AG09309 (cell line): ENCODE results near the gene SNAI3.

ENCODE experiments used
- DNase-seq: peaks from one replicate; pipeline ENCODE4 v3.0.0-alpha.2; 2010; ENCODE audit warnings: low read depth
- H3K4me3 ChIP-seq: 2 replicates; pipeline ENCODE4 v1.5.1; 2011; ENCODE audit warnings: mild to moderate bottlenecking, low read depth, low read length, moderate library complexity; ENCODE audit not compliant: control insufficient read depth
- TF ChIP-seq, protein P1 (sequence below): IDR thresholded peaks from 2 replicates; pipeline ENCODE4 v1.5.1; 2011; ENCODE audit warnings: mild to moderate bottlenecking, low read depth, low read length, inconsistent platforms; ENCODE audit not compliant: insufficient read depth, control insufficient read depth; ENCODE audit errors: missing control alignments

The SNAI3 gene

DNA sequence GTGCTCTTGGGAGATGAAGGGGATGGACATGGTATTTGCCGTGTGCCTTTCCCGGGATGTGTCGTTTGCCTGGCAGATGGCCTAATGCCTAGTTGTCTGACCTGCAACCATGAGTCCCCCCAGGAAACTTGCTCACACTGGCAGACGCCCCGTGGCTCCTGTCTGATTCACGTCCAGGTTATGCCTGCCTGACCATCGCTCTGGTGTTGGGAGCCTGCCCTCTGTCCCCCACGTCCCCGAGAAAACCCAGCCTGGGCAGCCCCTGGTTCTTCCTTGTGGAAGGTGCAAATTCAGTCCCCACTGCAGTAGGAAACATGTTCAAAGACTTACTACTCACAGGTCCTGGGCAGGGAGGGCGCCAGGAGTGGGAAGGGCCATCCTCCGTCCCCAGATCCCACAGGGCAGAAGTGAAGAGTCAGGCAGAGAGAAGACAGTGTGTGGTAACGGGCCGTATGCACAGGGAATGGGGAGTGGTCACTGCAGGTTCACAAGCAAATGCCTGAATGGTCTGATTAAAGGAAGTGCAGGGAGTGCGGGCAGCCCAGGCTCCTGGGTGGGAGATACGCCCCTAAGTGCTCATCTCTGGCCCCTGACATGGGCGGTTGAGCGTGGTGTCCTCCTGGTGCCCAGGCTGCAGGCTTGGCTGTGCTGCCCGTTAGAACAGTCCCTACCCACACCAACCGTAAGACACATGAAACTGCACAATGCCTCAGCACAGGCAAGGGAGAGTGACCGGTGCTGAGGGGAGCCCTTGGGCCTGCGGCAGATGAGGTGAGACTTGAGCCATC, 4.2 kb upstream of the SNAI3 start:
- H3K4me3 ChIP-seq = no peak overlapping the region
- TF ChIP-seq, protein P1, sequence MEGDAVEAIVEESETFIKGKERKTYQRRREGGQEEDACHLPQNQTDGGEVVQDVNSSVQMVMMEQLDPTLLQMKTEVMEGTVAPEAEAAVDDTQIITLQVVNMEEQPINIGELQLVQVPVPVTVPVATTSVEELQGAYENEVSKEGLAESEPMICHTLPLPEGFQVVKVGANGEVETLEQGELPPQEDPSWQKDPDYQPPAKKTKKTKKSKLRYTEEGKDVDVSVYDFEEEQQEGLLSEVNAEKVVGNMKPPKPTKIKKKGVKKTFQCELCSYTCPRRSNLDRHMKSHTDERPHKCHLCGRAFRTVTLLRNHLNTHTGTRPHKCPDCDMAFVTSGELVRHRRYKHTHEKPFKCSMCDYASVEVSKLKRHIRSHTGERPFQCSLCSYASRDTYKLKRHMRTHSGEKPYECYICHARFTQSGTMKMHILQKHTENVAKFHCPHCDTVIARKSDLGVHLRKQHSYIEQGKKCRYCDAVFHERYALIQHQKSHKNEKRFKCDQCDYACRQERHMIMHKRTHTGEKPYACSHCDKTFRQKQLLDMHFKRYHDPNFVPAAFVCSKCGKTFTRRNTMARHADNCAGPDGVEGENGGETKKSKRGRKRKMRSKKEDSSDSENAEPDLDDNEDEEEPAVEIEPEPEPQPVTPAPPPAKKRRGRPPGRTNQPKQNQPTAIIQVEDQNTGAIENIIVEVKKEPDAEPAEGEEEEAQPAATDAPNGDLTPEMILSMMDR = no peak
- no peak for DNase-seq

DNA sequence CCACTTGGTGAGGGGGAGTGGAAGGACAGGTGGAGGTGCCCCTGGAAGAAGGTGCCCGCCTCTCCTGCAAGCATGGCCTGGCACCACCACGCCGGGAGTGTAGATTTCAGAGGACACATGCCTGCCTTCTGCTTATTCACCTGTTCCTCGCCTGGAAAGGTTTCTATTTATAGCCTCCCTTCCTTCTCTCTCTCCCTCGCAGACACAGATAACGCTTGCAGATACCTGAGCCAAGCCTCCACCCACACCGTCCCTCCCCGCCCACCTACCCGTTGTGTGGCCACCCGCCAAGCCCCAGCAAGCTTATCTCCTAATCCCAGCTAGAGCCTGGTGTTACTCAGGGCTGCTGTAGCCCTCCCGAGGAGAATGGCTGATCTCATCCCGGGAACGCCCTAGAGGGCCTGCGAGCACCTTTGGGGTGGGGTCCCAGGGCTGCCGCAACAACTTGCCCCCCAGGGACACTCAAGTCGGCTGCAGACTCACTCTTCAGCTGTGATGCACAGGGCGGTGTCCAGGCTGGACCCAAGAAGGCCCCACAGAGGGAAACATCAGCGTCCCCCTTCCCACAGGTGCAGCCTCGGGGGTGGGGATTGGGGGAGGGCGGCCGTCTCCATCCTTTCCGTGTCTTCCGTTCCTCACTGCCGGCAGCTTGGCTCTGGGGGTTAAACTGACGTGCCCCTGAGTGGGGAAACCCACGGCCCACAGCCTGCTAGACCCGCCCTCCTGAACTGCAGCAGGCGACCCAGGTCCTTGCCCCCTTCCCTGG, 1.9 kb upstream of the SNAI3 start:
- DNase-seq = no peak

DNA sequence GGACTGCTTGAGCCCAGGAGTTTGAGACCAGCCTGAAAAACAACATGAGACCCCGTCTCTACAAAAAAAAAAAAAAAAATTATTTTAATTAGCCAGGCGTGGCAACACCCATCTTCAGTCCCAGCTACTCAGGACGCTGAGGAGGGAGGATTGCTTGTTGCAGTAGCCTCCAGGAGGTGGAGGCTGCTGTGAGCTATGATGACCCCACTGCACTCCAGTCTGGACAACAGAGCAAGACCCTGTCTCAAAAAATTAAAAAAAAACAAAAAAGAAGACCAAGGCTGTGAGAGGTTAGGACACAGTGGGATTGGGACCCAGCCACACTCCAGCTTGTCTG, 1.3 kb upstream of the SNAI3 start:
- DNase-seq = no peak
- TF ChIP-seq, protein P1 = no peak
- no peak overlapping the region for H3K4me3 ChIP-seq

More for the DNA sequence above, 1.9 kb upstream of the SNAI3 start:
- TF ChIP-seq, protein P1 = no peak
- no peak overlapping the region for H3K4me3 ChIP-seq

DNA sequence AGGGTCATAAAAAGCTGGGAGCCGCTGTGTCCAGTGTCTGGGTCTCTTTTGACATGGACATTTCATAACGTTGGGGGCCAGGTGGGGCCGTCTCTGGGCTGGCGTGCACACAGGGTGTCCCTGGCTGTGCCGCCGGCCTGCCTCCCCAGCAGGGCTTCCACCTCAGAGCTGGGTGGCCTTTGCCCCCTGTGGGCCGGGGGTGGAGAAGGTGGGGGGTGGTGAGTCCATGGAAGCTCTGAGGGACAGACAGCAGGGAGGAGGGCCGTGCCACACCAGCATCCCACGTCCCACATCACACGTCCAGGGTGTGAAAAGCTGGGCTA, 908 bp upstream of the SNAI3 start:
- no peak for DNase-seq
- H3K4me3 ChIP-seq = no peak overlapping the region
- TF ChIP-seq, protein P1 = no peak

DNA sequence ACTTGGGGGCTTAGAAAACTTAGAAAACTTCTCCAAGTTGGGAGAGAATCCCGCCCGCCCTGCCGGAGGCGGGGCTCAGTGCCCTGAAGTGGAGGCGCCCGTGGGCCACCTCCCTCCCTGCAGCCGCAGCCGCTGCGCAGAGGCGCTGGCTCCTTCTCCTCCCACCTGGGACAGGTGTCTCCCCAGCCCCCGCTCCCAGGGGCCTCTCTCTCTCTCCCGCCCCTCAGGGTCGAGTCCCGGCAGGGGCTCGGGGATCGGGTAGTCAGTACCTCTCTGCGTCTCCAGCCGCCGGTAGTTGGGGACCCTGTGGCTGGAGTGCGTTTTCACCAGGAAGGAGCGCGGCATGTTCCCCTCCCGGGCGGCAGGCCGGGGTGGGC, 257 bp downstream of the SNAI3 start:
- H3K4me3 ChIP-seq = peak overlapping the region; percentile 44
- DNase-seq = no peak
- TF ChIP-seq, protein P1 = no peak

DNA sequence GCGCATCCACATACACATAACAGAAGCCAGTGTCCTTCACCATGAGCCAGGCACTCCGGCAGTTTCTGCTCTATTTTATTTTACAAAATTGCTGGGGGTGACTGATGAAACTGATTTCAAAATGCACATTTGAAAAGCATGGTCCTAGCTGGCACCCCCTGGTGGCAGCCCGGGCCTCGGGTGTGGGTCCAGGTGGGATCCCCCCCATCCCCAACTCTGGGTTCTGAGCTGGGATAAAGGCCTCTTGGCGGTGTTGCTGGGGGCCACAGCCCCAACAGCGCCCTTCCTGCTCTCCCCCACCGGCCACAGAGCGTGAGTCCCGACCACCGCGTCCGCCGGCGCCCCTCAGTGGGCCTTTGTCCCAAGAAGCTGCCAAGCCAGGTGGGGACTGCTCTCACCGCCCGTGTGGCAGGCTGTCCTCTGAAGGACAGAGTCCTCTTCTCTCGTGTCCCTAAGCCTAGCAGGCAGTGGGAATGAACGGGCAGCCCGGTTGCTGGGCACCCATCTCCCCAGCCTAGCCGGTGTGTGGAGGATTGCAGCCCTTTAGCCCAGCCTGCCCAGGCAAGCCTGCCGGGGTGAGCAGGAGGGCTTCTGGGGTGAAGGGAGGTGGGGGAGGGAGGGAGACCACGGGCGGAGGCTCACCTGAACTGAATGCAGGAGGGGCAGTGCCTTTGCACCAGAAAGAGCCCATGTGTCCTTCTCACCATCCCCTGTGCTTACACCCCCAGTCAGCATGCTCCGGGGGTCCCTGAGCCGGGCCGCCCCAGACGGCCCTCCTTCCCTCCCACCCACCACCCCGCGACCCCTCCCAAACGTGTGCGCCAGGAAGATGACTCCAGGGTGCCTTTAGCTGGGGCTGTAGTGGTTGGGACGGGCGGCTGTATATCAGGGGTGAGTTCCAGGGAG, 898 bp downstream of the SNAI3 start:
- TF ChIP-seq, protein P1 = peak; percentile 87
- no peak overlapping the region for H3K4me3 ChIP-seq
- DNase-seq = no peak
